NCI-H128 (cell line): ENCODE data around the gene NEDD9.

Source experiments
- DNase-seq: peaks from one replicate; lab custom pipeline; 2025; ENCODE audit not compliant: unreplicated experiment; lab: John Stamatoyannopoulos, UW

Gene NEDD9

DNA sequence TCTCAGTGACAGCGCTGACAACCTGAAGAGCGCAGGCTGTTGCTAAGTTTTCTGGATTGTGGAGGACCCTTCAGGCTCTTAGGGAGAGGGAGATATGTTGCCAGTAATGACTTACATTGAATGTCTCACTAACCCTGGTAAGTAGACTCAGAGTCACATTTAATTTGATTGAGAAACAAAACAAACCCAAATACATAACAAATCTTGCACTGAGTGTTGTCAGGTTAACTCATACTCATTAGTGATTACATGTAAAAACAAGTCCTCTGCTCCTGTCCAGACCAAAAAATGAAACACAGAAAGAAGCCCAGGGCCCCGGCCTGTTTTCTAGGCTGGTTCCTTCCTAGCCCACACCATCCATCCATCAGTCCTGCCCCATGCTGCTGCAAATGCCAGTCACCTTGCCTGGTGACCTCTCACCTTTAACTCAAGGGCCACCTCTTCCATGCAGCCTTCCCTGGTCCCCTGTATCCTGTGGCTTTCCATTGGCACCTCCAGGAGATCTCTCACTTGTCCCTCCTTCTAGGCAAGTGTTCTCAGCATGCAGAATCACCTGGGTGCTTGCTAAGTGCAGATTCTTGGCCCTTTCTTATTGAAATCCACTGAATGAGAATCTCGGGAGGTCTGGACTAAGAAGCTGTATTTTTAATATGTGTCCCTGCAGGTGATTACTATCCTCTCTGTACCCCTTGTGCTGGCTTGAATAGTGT lies 86.2 kb downstream of the NEDD9 start:
- no peak for DNase-seq

DNA sequence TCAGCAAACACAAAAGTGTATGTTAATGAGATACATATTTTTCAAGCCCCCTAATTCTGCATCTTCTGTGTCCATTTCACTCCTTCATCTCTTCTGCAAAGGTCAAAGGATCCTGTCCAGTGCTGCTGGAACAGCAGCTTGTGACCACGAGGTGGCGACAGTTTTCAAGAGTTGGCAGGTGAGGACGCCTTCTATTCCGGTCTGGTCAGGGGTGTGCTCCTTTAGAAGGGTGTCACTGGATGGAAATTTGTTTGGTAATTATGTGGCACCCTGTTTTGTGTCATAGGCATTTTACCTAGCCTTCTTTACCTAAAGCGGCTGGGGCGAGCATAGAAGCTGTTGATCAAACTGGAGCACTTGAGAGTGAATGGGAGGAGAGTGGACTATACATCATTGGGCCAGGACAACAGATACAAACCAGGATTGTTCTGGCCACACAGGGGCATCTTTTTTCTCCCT lies 88.0 kb downstream of the NEDD9 start:
- DNase-seq = peak; percentile 50

DNA sequence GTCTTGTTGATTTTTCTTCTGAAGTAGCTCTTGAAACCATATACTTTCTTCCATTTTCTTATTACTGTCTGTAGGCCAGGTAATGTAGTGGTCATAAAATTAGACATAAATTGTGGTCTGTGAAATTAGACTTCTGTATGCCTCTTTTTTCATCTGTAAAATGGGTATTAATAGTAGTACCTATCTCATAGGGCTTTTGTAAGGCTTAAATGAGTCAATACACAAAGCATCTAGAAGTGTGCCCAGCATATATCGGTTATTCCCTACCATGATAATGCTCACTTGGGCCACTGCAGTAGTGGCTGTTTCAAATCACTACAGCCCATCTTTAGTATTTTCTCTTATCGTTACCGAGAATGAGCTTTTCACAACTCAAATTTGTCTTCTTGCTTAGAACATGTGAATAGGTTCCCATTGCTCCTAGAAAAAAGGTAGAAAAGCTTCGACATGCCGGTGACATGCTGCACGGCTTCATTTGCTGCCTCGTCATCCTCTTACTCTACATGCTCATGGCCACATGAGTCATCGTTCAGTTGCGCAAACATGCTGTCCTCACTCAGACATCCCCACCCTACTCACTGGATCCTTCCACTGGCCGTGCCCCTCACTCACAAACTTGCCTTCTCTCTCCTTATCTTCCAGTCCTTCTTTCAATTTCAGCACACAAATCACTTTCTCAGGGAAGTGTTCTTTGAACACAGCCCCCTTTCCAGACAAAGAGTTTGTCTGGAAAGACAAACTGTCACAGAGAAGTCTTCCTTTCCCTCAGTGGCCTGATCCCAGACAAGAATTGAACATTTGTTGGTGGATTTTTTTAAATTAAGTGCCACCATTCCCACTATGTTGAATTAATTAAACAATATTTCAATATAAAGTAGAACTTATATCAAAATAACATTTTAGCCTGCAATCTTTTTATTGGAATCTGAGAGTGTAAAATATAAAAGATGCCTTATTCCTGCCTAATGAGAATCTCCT lies 88.8 kb downstream of the NEDD9 start:
- no peak for DNase-seq

DNA sequence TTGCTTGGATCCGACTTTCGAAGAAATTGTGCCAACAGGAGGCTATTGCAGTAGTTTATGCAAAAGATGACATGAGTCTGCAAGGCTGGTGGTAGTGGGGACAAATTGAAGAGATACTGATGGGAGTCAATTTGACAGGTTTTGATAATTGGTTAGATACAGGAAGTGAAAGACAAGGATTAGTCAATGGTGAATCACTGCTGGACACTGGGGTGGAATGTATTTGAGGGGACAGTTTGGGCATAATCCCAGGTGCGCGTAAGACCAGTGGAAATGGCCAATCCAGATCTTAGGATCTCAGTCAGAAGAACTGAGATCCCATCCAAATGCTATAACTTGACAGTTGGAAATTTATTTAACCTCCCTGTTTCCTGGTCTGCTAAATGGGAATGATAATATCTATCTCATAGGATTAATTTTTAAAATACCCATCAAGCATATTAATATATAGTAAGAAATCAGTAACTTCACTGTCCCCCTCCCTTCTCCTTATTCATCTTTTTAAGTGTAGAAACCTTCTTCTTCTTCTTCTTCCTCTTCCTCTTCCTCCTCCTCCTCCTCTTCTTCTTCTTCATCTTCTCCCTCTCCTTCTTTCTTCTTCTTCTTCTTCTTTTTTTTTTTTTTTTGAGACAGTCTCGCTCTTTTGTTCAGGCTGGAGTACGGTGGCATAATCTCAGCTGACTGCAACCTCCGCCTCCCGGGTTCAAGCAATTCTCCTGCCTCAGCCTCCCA lies 90.0 kb downstream of the NEDD9 start:
- no peak for DNase-seq

DNA sequence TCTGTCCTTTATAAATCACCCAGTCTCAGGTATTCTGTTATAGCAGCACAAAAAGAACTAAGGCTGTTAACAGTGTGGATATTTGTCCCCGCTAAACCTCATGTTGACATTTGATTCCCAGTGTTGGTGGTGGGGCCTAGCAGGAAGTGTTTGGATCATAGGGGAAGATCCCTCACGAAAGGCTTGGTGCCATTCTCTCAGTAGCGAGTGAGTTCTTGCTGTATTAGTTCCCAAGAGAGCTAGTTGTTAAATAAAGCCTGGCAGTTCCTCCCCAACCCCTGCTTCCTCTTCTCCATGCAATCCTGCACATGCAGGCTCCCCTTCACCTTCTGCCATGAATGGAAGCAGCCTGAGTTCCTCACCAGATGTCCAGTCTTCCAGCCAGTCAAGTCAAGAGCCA lies 91.2 kb downstream of the NEDD9 start:
- no peak for DNase-seq

DNA sequence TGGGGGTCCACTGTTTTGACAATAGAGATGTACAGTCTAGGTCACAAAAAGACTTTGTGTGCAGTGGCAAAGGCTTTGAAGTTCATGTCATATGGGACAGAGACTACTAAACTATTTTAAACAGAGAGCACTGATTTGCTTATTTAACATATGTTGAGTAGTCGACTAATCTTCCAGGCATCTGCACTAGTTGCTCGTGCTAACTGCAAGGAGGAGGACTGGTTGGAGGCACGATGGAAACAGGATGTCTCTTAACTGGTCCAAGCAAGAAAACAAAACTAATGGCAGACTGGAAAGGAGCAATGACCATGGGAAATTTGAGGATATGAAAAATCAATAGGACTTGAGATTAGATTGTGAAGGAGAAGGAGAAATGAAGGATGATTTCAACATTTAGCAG lies 92.4 kb downstream of the NEDD9 start:
- DNase-seq = no peak

DNA sequence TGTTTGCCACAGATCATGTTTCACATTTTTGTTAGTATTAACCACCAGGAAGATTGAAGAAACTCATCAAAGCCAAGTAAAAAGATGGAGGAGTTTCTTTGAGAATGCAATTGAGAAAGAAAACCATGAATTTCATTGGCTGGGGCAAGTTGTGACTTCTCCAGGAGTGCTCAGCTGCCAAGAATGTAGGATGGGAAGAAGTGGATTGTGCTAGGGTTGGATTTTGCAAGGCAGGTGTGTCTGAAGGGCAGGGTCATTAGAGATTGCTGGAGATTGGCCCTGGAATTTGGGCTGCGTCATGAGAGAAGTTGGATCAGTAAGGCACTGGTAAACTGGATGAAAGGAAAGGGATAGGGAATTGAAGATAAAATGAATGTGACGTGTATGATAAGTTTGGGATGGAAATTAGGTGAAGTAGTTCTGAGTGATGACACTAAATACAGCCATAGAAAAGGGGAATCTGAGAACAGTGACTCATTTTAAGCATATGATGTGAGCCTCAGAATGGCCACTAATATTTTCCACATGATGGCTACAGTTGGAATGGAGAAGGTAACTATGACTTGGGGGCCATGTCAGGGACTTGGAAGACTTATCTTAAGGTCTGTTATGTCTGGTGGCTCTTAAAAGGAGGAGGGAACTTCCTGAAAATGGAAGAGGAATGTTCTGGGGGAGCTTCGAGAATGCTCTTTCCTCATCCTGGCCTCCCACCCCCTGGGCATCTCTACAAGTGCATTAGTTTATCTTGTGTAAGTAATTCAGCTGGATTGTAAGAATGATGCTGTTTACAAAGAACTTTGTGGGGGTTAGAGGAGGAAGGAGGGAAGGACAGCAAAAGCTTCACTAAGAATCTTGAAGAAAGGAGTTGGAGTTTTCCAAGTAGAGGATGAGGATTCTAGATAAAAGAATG lies 93.2 kb downstream of the NEDD9 start:
- no peak for DNase-seq

DNA sequence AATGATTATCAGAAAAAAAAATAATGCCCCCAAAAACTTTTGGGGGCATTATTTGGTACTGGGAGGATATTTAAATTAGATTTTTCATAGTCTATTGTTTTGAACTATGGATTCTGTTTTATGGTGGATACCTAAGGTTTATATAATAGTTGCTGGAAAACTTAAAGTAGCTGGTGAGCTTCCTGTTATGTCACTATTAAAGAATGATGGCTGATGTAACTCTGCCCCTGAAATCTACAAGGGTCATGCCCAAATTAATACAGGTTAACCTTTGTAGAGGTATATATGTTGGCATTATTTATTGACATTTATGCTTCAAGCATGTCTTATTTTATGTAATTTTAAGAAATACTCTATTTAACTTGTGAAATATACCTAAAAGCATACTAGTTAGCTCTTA lies 95.7 kb downstream of the NEDD9 start:
- DNase-seq = no peak
